CD4-positive, alpha-beta T cell treated with Interleukin-12 subunit alpha and Interleukin-12 subunit beta, for 1 hour (primary cell): ENCODE data around the gene NAT10.

Experiments used
- DNase-seq: peaks from one replicate; pipeline ENCODE4 v3.0.0-alpha.2; 2020

Gene NAT10

DNA sequence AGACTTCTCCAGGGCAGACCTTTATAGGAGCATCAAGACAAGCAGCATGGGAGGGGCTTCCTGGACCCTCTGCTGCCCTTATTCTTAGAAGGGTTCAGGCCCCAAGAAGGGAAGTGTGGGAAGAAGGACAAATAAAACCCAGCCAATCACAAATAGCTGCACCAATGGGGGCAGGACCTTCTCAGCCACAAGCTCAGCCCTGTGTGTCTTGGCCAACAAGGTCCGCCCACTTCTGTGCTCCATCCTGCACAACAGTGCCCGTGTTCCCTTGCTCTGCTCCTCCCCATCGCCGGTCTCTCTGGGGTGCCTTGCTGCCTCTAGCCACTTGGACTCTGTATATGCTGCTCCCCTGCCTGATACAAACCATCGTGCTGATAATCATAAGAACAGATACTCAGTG lies 86.1 kb downstream of the NAT10 start:
- DNase-seq: no peak

DNA sequence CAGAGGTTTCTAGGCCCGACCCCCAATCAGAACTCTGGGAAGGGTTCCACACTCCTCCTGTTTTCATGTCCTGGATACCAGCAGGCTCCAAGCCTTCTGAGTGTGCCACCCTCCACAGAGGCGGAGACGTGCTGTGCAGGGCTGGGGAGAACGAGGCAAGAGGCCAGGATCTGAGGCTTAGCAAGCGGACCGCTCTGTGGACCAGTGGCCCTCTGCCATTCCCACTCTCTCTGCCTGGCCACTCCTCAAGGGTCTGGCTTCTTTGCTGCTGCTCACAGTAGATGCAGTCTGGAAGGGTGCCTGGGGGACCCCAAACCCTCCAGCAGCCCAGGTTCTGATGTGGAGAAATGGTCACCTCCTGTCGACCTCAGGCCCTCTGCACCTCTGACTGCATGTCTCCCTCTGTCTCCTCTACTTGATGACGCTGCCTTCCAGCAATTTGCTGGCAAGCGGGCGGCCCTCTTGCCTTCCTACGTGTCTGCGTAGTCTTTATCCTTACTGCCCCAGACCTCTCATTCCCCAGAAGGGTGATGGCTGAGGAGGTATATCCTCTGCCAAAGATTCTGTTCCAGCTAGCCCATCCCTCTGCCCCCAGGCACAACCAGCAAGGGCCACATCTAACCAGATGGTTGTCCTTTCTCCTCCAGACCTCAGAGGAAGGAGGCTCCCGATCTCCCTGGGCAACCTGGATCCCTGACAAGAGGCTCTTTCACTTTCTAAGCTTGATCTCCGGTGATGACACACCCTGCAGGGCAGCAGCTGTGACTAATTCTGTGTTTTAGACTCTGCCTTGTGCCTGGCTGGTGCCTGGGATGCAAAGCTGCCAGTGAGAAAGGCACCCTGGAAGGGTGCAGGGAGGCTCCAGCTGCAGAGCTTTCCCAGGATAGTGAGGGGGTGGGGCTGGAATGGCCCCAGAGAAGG lies 87.3 kb downstream of the NAT10 start:
- DNase-seq: no peak

DNA sequence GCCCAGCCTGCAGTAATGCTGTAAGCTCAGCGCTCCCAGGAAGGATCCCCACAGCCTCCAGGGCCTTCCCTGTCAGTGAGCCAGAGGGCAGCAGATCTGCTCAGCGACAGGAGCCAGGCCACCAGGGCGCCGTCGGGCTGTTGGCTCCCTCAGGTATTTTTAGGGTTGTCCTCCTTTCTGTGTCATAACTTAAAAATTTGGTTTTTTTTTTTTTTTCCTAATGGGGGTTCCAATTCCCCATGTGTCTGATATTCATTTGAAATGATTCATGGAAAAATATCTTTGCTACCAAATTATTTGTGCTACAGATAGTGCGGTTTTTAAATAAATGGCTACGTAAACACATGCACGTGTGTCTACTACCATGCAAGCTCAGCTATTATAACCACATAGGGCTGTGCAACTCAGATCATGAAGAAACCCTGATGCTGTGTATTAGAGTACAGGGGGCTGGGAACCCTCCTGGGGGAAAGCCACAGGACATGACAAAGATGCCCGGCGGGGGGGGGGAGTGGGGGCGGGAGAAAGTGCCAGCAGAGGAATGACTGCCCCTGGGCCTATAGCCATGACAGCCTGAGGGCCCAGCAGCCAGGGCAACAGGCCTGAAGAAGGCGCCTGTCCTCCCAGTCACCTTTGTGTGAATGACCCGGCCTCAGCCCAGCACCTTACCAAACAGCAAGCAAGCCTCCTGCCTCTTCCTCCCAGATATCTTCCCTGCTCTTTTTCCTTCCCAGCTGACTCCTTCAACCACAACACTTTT lies 89.3 kb downstream of the NAT10 start:
- no peak for DNase-seq
